Activated naive CD8-positive, alpha-beta T cell treated with anti-CD3 and anti-CD28 coated beads, Interleukin-2, amount 50 U/mL, for 24 hours (primary cell): ENCODE results near the gene ADAD1.

Experiments used
- ATAC-seq: fragments of 150-1000 bp; cut with Tn5 transposase; one replicate; pipeline ENCODE4 v1.10.0; 2021
- DNase-seq: peaks from one replicate; pipeline ENCODE4 v3.0.0; 2021
- H3K27ac Mint-ChIP-seq: one replicate; pipeline ENCODE4 v1.8.0; 2021; ENCODE audit warnings: mild to moderate bottlenecking, mixed read lengths
- H3K27me3 Mint-ChIP-seq: one replicate; pipeline ENCODE4 v1.8.0; 2021; ENCODE audit warnings: mixed read lengths
- H3K36me3 Mint-ChIP-seq: one replicate; pipeline ENCODE4 v1.8.0; 2021; ENCODE audit warnings: low read depth, mixed read lengths
- H3K4me1 Mint-ChIP-seq: one replicate; pipeline ENCODE4 v1.8.0; 2021; ENCODE audit warnings: mixed read lengths
- H3K4me3 Mint-ChIP-seq: one replicate; pipeline ENCODE4 v1.8.0; 2021; ENCODE audit warnings: mild to moderate bottlenecking, moderate library complexity, mixed read lengths
- H3K9me3 Mint-ChIP-seq: one replicate; pipeline ENCODE4 v1.8.0; 2021; ENCODE audit warnings: mixed read lengths

ADAD1 gene

DNA sequence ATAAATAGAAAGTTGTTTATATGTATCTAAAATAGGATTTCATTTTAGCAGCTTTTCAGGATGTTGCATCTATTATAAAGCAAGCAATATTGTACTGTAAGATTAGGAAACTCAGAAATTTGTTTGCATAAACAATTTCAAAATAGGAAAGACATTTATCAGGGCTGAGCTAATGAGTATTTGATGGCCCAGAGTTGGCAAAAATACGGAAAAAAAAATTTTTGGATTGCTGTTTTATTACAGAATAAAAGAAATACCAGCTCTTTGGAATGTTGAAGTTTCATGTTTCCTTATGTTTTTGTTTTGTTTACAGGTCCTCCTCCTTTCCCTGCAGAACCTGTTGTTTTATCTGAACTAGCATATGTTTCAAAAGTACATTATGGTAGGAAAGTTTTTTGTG is 14.5 kb downstream of the ADAD1 start:
- peaks cover 14% of the 10 kb centered on the region for H3K9me3 Mint-ChIP-seq
- H3K4me3 Mint-ChIP-seq: no peak overlapping the region
- DNase-seq (no peak), ATAC-seq (no peak)
- no peak overlapping the region for H3K27ac Mint-ChIP-seq
- H3K4me1 Mint-ChIP-seq: no peaks in the 10 kb centered on the region
- H3K36me3 Mint-ChIP-seq: no peaks in the 10 kb centered on the region
- H3K27me3 Mint-ChIP-seq: no peaks in the 10 kb centered on the region

DNA sequence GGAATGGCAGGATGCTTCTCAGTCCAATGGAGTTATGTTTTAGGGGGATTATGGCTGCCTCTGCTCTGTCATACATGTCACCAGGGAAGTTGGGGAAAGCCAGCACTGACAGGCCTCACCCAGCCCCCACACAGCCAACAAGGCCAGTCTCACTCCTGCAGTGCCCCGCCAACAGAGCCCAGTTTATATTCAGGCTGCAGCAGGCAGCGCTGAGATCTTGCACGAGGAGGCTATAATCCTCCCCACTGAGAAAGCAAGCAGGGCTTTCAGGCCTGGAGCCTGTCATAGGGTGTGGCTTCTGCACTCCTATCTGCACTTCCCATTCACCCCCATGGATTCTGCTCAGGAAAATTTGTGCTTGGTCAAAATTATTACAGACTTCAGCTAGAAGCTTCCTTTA is 25.1 kb downstream of the ADAD1 start:
- no peaks in the 10 kb centered on the region for H3K4me1 Mint-ChIP-seq
- H3K9me3 Mint-ChIP-seq: no peaks in the 10 kb centered on the region
- H3K4me3 Mint-ChIP-seq: no peak overlapping the region
- no peak for DNase-seq
- ATAC-seq: no peak
- no peak overlapping the region for H3K27ac Mint-ChIP-seq
- H3K27me3 Mint-ChIP-seq: peaks cover 20% of the 10 kb centered on the region
- no peaks in the 10 kb centered on the region for H3K36me3 Mint-ChIP-seq

DNA sequence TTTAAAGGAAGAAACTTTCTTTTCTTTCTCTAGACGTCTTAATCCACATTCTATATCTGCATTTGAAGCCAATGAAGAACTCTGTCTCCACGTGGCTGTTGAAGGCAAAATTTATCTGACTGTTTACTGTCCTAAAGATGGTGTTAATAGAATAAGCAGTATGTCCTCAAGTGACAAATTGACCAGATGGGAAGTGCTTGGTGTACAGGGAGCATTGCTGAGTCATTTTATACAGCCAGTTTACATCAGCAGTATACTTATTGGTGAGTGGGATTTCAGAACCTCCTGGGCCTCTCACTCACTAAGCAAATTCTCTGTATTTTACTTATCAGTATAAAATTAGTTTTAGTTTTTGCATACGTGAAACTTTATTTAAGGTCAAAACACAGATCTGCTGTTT is 33.7 kb downstream of the ADAD1 start:
- Mint-ChIP-seq H3K9me3 (no peaks in the 10 kb centered on the region), H3K27me3 (peaks cover 12% of the 10 kb centered on the region), H3K4me3 (no peak overlapping the region), H3K4me1 (no peaks in the 10 kb centered on the region), H3K36me3 (no peaks in the 10 kb centered on the region), H3K27ac (no peak overlapping the region)
- no peak for DNase-seq
- ATAC-seq: no peak

DNA sequence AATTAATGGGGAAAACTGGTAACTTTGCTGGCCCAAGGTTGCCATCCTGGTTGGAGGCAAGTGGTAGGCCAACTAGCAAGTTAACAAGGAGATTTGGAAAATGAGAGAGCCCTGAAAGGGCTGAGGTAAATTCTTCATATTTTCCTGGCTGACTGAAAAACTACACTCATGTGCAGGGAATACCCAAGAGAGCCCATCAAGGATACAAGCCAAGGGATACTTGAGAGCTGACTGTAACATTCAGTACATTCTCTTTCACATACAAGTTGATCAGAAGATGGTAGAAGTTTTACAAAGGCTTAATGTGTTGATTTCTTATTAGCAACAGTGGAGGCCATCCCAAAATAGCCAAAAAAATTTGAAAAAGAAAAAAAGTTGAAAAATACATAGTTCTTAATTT is 44.4 kb downstream of the ADAD1 start:
- no peak for ATAC-seq

DNA sequence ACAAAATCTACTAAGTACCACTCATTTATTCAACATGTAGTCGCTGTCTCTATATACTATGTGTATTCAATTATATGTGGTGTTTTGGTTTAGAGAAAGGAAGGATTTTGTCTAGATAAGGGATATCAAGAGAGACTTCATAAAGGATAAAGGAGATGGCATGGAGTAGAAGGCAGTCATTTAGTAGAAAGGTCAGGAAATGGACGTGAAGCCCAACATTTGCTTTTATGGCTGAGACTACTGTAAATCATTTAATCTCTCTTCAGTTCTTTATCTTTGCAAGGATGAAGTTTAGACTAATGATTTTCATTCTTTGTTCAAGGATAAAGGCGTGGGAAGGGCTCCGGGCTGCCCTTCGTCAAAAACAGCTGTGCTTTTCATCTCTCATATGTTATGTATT is 52.5 kb downstream of the ADAD1 start:
- no peak for ATAC-seq
- Mint-ChIP-seq H3K27ac (no peak overlapping the region), H3K9me3 (no peaks in the 10 kb centered on the region), H3K27me3 (peaks cover 2% of the 10 kb centered on the region), H3K36me3 (no peaks in the 10 kb centered on the region), H3K4me3 (no peak overlapping the region), H3K4me1 (peaks cover 13% of the 10 kb centered on the region)
- no peak for DNase-seq

More for the DNA sequence above, 44.4 kb downstream of the ADAD1 start:
- Mint-ChIP-seq H3K27me3 (peaks cover 8% of the 10 kb centered on the region), H3K36me3 (peaks cover 7% of the 10 kb centered on the region), H3K4me3 (no peak overlapping the region), H3K4me1 (no peaks in the 10 kb centered on the region), H3K9me3 (peaks cover 15% of the 10 kb centered on the region), H3K27ac (no peak overlapping the region)
- no peak for DNase-seq

DNA sequence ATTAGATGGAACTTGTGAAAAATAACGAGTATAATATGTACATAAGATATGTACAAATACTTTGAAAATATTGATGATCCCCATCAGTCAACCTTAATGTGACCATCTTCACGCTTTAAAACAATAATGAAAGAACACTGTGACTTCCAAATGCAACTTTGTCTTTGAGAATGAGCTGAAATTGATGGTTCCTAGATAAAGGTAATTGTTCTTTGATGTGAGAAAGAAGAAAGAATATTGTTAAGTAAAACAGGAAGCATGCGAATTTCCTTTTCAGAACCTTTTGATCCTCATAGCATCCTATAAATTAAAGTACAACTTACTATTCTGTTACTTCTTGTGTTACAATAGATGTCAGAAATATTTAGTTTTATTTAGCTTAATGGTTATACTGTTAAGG is 55.5 kb downstream of the ADAD1 start:
- Mint-ChIP-seq H3K27me3 (no peaks in the 10 kb centered on the region), H3K27ac (no peak overlapping the region), H3K4me3 (no peak overlapping the region), H3K36me3 (no peaks in the 10 kb centered on the region), H3K4me1 (peaks cover 13% of the 10 kb centered on the region), H3K9me3 (no peaks in the 10 kb centered on the region)
- ATAC-seq: no peak
- no peak for DNase-seq

DNA sequence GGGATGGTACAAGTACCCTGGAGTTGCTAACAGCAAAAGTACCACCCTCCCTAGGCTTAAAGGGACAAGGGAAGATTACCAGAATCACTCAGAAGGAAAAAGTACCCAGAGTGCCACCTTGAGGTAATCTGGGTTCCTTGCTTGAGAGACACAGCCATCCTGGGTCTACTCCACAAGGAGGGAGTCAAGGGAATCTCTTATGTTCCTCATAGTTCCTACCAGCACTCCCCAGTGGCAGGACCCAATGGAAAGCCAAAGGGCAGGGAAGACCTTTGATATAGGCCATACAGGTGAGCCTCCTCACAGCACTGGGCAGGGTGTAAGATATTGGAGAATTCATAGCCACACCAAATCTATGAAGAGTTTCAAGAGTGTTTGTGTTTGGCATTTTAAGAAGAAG is 72.0 kb downstream of the ADAD1 start:
- Mint-ChIP-seq H3K9me3 (no peaks in the 10 kb centered on the region), H3K27me3 (peaks cover 6% of the 10 kb centered on the region), H3K4me1 (peaks cover 24% of the 10 kb centered on the region), H3K4me3 (peak overlapping the region; percentile 37), H3K27ac (peak overlapping the region; percentile 55), H3K36me3 (peaks cover 49% of the 10 kb centered on the region)
- peak; percentile 18 for DNase-seq
- peak; percentile 77 for ATAC-seq

DNA sequence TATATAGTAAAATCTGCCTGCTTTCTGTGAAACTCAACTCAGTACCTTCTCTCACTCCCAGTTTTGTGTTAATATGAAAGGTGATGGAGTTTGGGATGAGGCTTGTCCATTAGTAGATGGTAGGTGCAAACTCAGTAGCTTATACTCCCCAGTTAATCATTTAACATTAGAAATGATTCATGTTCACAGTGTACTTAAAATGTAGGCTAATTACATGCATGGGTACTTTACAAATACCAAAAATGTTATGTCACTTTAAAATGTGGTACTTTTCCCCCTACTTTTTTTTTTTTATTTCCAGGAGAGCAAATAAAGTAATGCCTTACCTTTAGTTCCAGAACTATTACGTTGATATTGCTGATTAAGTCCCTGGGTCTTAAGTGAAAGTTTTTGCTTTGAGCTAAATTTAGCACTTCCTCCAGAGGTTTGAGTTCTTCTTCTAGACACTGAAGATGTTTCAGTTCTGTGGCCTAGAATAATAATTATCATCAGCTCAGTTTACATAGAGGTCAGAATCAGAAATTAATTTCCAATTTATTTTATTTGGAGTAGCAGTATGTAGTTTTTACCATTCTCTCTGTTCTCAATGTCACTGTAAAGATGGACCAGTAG is 74.7 kb downstream of the ADAD1 start:
- Mint-ChIP-seq H3K9me3 (no peaks in the 10 kb centered on the region), H3K27me3 (peaks cover 2% of the 10 kb centered on the region), H3K4me1 (peaks cover 48% of the 10 kb centered on the region), H3K36me3 (peaks cover 51% of the 10 kb centered on the region), H3K4me3 (peak overlapping the region; percentile 79), H3K27ac (peak overlapping the region; percentile 82)
- ATAC-seq (no peak), DNase-seq (no peak)

DNA sequence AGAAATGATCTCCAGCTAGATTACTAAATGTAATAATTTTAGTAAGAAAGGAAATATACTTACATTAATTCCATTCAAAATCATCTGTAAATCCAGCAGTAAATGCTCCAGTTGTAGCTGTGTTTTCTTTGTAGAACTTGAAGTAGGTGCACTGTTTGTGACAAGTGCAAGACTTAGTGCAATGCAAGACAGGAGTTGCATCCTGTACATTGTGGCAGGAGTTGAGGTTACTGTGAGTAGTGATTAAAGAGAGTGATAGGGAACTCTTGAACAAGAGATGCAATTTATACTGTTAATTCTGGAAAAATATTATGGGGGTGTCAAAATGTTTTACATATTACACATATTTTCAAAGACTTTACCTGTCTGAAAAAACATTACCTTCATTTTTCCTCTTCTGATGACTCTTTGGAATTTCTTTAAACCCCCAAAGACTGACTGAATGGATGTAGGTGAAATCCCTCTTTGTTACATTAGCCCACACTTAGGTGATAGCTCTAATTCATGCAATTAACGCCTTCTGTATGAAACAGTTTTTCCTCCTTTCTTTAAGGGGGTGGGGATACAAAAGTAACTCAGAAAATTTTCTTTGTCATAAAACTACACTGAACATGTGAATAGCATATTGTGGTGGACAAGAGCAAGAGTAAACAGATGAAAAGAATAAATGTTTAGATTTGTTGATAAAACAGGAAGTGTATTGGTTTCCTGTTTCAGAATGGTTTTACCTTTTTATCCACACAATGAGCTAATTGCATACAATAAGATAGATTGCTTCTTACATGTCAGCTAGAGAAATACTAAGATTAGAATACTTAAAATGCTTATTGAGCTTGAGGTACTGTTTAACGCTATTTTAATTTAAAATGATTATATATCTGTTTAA is 77.7 kb downstream of the ADAD1 start, which contains the start of gene IL2:
Gene IL2 (minus strand): TSS at position 495 of the 886 bp plus-strand sequence. CDS start 285 bp downstream, at position 210.
- ATAC-seq (peak; percentile 57), DNase-seq (no peak)
- H3K27me3 Mint-ChIP-seq: no peaks in the 10 kb centered on the region
- H3K4me3 Mint-ChIP-seq: peak within 1 kb of the TSS; percentile 79
- no peaks in the 10 kb centered on the region for H3K9me3 Mint-ChIP-seq
- peaks cover 65% of the 10 kb centered on the region for H3K4me1 Mint-ChIP-seq
- peaks cover 31% of the 10 kb centered on the region for H3K36me3 Mint-ChIP-seq
- peak within 1 kb of the TSS; percentile 92 for H3K27ac Mint-ChIP-seq

DNA sequence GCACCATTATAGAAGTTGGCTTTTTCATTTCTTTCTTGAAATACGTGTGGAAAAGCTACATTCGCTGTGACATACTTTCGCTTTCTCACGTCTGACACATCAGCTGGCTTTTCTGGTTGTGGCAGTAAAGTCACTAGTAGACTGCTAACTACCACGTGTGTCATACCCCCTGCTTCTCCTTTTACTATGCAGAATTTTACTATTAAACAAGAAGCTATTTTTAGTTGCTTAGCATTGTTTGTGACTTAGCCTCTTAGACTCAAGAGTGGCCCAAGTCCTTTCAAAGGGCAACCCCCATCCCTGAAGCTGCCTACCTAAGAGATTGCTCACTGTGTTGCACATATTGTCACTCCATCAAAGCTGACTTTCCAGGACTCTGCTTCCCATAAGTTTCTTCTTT is 79.8 kb downstream of the ADAD1 start:
- DNase-seq: peak; percentile 40
- H3K9me3 Mint-ChIP-seq: no peaks in the 10 kb centered on the region
- peak overlapping the region; percentile 92 for H3K27ac Mint-ChIP-seq
- H3K4me1 Mint-ChIP-seq: peaks cover 54% of the 10 kb centered on the region
- H3K36me3 Mint-ChIP-seq: peaks cover 17% of the 10 kb centered on the region
- H3K27me3 Mint-ChIP-seq: no peaks in the 10 kb centered on the region
- ATAC-seq: peak; percentile 88
- peak overlapping the region; percentile 79 for H3K4me3 Mint-ChIP-seq

DNA sequence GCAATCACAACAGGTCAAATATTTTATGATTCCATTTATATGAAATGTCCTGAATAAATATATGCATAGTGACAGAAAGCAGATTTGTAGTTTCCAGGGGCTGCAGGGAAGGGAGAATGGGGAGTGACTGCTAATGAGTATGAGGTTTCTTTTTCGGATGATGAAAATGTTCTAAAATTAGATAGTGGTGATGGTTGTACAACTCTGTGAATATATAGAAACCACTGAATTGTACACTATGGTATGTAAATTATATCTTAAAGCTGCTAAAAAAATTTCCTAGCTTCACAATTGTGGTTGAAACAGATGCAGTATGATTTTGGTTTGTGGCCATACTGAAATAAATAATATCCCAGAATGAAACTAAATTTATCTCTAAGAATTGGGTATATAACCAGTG is 90.6 kb downstream of the ADAD1 start:
- peaks cover 6% of the 10 kb centered on the region for H3K36me3 Mint-ChIP-seq

DNA sequence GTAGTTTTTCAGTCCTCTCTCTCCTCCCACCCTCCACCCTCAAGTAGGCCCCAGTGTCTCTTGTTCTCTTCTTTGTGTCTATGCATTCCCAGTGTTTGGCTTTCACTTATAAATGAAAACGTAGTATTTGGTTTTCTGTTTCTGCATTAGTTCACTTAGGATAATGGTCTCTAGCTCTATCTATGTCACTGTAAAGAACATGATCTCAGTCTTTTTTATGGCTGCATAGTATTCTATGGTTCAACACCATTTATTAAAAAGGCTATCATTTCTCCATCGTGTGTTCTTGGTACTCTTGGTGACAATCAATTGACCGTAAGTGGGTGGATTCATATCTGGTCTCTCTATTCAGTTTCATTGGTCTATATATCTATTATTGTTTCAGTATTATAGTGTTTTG is 96.4 kb downstream of the ADAD1 start:
- no peak overlapping the region for H3K27ac Mint-ChIP-seq
- ATAC-seq: no peak
- peaks cover 8% of the 10 kb centered on the region for H3K27me3 Mint-ChIP-seq
- H3K36me3 Mint-ChIP-seq: peaks cover 2% of the 10 kb centered on the region
- H3K4me1 Mint-ChIP-seq: peaks cover 18% of the 10 kb centered on the region
- peaks cover 22% of the 10 kb centered on the region for H3K9me3 Mint-ChIP-seq
- no peak overlapping the region for H3K4me3 Mint-ChIP-seq
- no peak for DNase-seq

More for the DNA sequence above, 90.6 kb downstream of the ADAD1 start:
- Mint-ChIP-seq H3K27me3 (peaks cover 9% of the 10 kb centered on the region), H3K27ac (peak overlapping the region; percentile 44), H3K9me3 (peaks cover 25% of the 10 kb centered on the region), H3K4me1 (peaks cover 14% of the 10 kb centered on the region), H3K4me3 (no peak overlapping the region)
- no peak for DNase-seq
- ATAC-seq: peak; percentile 75

DNA sequence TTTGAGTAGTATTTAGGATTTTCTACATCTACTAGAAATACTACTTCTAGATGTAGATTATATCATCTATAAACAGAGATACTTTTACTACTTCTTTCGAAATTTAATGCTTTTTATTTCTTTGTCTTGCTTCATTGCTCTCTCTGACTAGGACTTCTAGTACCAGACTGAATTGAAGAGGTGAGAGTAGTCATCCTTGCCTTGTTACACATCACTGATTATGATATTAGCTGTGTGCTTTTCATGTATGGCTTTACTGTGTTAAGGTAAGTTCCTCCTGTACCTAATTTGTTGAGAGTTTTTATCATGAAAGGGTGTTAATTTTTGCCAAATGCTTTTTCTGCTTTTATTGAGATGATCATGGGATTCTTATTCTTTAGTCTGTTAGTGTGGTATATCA is 97.3 kb downstream of the ADAD1 start:
- ATAC-seq (no peak), DNase-seq (no peak)
- Mint-ChIP-seq H3K9me3 (peaks cover 15% of the 10 kb centered on the region), H3K4me1 (peaks cover 14% of the 10 kb centered on the region), H3K27me3 (peaks cover 8% of the 10 kb centered on the region), H3K36me3 (peaks cover 2% of the 10 kb centered on the region), H3K4me3 (no peak overlapping the region), H3K27ac (no peak overlapping the region)

DNA sequence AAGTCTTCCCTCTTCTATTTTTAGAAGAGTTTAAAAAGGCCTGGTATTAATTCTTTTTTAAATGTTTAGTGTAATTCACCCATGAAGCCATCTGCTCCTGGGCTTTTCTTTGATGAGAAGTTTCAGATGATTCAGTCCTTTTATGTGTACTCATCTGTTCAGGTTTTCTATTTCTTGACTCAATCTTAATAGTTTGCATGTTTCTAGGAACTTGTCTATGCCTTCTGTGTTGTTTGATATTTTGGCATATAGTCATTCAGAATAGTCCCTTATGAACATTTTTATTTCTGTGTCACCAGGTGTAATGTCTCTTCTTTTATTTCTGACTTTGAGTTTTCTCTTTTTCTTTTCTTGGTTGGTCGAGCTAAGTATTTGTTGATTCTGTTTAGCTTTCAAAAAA is 97.9 kb downstream of the ADAD1 start:
- ATAC-seq (no peak), DNase-seq (no peak)
- peaks cover 2% of the 10 kb centered on the region for H3K36me3 Mint-ChIP-seq
- H3K4me3 Mint-ChIP-seq: no peak overlapping the region
- H3K9me3 Mint-ChIP-seq: peaks cover 15% of the 10 kb centered on the region
- peaks cover 14% of the 10 kb centered on the region for H3K4me1 Mint-ChIP-seq
- no peak overlapping the region for H3K27ac Mint-ChIP-seq
- H3K27me3 Mint-ChIP-seq: peaks cover 8% of the 10 kb centered on the region
